ENCODE data around the gene GNG2.
A peak's percentile ranks its signal among the peaks of the same experiment; 100 is the strongest.

The GNG2 gene

DNA sequence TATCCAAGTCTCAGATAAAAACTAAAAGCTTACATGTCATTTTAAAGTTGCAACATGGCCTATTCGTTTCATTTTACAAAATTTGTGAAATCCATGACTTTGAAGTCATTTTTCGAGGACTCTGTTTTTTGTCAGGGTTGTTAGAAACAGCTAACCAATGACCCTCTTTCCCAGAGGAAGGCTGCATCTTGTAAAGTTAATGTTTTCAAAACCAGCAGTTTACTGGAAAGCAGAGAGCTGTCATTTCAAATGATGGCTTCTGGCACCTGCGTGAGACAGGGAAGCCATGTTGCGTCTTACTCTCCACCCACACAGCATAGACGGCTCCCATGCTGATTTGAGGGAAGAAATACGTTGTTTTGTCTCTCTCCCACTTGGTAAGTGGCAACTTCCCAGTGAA, 78.8 kb downstream of the GNG2 start:
- ATAC-seq (replicated peaks) (no peak), DNase-seq (no peak)
- peaks cover 42 to 73% of the 10 kb centered on the region in 2 donors for H3K4me1 Mint-ChIP-seq (ENCODE audit: low read depth in 2 of 2)
- H3K27ac Mint-ChIP-seq = peak overlapping the region in 1 of 2 donors; percentile 72
- peak overlapping the region in 1 of 2 donors; percentile 19 for H3K4me3 Mint-ChIP-seq
- no peaks in the 10 kb centered on the region for H3K27me3 Mint-ChIP-seq
- H3K9me3 Mint-ChIP-seq = no peaks in the 10 kb centered on the region
- peaks cover 30% of the 10 kb centered on the region for H3K36me3 Mint-ChIP-seq (ENCODE audit: insufficient read depth)

DNA sequence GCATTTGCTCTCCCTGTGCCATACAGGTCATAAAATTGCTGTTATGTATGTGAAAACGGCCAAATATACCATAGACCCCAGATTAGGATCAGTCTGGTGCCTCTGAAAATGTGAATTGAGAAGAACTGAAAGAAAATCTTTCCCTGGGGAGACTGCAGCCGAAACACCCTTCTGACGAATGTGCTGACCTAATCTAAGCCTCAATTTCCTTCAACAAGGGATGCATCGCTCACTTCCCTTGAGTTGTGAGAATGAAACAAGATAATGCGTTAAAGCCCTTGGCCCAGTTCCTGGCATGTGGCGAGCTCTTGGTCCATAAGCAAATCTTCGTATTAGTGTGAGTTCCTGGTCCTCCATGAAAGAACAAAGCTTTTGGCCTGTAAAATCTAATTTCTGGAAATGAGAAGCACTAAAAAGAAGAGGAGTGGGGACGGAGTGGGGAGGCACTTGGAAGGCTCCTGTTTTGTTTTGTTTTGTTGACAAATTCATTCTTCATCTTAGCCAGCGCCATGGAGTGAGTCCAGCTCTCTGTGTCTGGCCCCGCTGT, 79.4 kb downstream of the GNG2 start:
- Mint-ChIP-seq H3K4me3 (peak overlapping the region; percentile 19 to 46), H3K27me3 (no peaks in the 10 kb centered on the region), H3K36me3 (ENCODE audit: insufficient read depth) (peaks cover 24% of the 10 kb centered on the region), H3K27ac (peak overlapping the region; percentile 62 to 72), H3K4me1 (ENCODE audit: low read depth in 2 of 2) (peaks cover 37 to 68% of the 10 kb centered on the region in 2 donors), H3K9me3 (no peaks in the 10 kb centered on the region)
- DNase-seq = no peak
- no peak for ATAC-seq (replicated peaks)

DNA sequence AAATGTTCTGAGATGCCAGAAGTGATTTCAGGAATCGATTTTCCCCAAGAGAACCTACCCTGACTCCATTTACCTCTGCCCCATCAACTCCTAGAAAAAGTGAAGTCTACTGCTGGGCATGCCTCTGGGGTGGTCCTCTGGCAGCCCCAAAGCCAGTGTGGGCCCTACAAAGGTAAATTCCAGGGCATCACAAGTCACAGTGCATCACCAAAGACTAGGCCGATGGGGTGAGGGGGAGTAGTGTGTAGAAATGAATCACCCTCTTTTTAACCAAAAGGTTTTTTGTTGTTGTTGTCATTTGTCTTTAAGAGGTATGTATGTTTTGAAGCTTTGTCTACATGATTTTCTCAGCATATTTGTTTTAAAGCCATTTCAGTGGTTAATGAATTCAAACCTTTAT, 82.6 kb downstream of the GNG2 start:
- DNase-seq (no peak), ATAC-seq (replicated peaks) (peak; percentile 37)
- Mint-ChIP-seq H3K27me3 (no peaks in the 10 kb centered on the region), H3K36me3 (ENCODE audit: insufficient read depth) (peaks cover 28% of the 10 kb centered on the region), H3K27ac (peak overlapping the region; percentile 66 to 89), H3K4me3 (no peak overlapping the region), H3K9me3 (no peaks in the 10 kb centered on the region), H3K4me1 (ENCODE audit: low read depth in 2 of 2) (peaks cover 42 to 75% of the 10 kb centered on the region in 2 donors)

DNA sequence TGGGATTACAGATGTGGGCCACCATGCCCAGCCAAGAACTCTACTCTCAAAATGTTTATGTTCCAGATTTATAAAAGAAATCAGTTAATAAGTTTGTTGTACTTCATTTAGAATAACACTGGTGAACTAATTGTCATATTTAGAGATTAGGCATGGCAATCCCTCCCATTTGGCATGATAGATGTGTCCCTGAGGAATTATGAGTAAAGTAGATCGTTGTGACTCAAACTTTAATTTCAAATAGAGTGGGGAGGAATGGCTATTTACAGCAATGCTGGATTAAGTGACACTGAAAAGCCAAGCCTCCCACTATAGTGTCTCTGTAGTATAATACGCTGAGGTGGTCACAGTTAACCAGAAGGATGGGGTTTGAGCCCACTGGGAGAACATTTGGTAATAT, 89.6 kb downstream of the GNG2 start:
- DNase-seq (no peak), ATAC-seq (replicated peaks) (no peak)
- peak overlapping the region; percentile 4 to 73 for H3K27ac Mint-ChIP-seq
- H3K4me3 Mint-ChIP-seq = no peak overlapping the region
- peaks cover 58% of the 10 kb centered on the region for H3K36me3 Mint-ChIP-seq (ENCODE audit: insufficient read depth)
- peaks cover 35 to 81% of the 10 kb centered on the region in 2 donors for H3K4me1 Mint-ChIP-seq (ENCODE audit: low read depth in 2 of 2)
- no peaks in the 10 kb centered on the region for H3K27me3 Mint-ChIP-seq
- no peaks in the 10 kb centered on the region for H3K9me3 Mint-ChIP-seq

GRCh38 chr14:51951656-51952055, 91.2 kb downstream of the GNG2 start:
- no peaks in the 10 kb centered on the region for H3K9me3 Mint-ChIP-seq
- no peak for ATAC-seq (replicated peaks)
- no peak overlapping the region for H3K4me3 Mint-ChIP-seq
- H3K4me1 Mint-ChIP-seq (ENCODE audit: low read depth in 2 of 2) = peaks cover 31 to 74% of the 10 kb centered on the region in 2 donors
- peaks cover 55% of the 10 kb centered on the region for H3K36me3 Mint-ChIP-seq (ENCODE audit: insufficient read depth)
- H3K27ac Mint-ChIP-seq = peak overlapping the region; percentile 33 to 54
- no peak for DNase-seq
- H3K27me3 Mint-ChIP-seq = no peaks in the 10 kb centered on the region

- DNase-seq (no peak), ATAC-seq (replicated peaks) (no peak)
- Mint-ChIP-seq H3K4me3 (no peak overlapping the region), H3K27ac (peak overlapping the region; percentile 33 to 79), H3K4me1 (ENCODE audit: low read depth in 2 of 2) (peaks cover 35 to 79% of the 10 kb centered on the region in 2 donors), H3K9me3 (peaks cover 0 to 8% of the 10 kb centered on the region in 2 donors), H3K27me3 (no peaks in the 10 kb centered on the region), H3K36me3 (ENCODE audit: insufficient read depth) (peaks cover 65% of the 10 kb centered on the region)
Measured at GRCh38 chr14:51954031-51954430, 93.6 kb downstream of the GNG2 start.

- Mint-ChIP-seq H3K4me1 (ENCODE audit: low read depth in 2 of 2) (peaks cover 36 to 82% of the 10 kb centered on the region in 2 donors), H3K27me3 (no peaks in the 10 kb centered on the region), H3K4me3 (no peak overlapping the region), H3K36me3 (ENCODE audit: insufficient read depth) (peaks cover 67% of the 10 kb centered on the region), H3K27ac (peak overlapping the region; percentile 33 to 79), H3K9me3 (peaks cover under 1 to 13% of the 10 kb centered on the region in 2 donors)
- ATAC-seq (replicated peaks) (no peak), DNase-seq (no peak)
Measured at GRCh38 chr14:51954657-51955056, 94.2 kb downstream of the GNG2 start.

GRCh38 chr14:51957950-51958349, 97.5 kb downstream of the GNG2 start:
- H3K4me1 Mint-ChIP-seq (ENCODE audit: low read depth in 2 of 2) = peaks cover 41 to 84% of the 10 kb centered on the region in 2 donors
- H3K9me3 Mint-ChIP-seq = peaks cover 2 to 20% of the 10 kb centered on the region in 2 donors
- H3K36me3 Mint-ChIP-seq (ENCODE audit: insufficient read depth) = peaks cover 52% of the 10 kb centered on the region
- DNase-seq (no peak), ATAC-seq (replicated peaks) (no peak)
- H3K4me3 Mint-ChIP-seq = no peak overlapping the region
- no peaks in the 10 kb centered on the region for H3K27me3 Mint-ChIP-seq
- H3K27ac Mint-ChIP-seq = peak overlapping the region in 1 of 2 donors; percentile 67

GRCh38 chr14:51959928-51960327, 99.5 kb downstream of the GNG2 start:
- no peak overlapping the region for H3K4me3 Mint-ChIP-seq
- peaks cover 39% of the 10 kb centered on the region for H3K36me3 Mint-ChIP-seq (ENCODE audit: insufficient read depth)
- no peak for ATAC-seq (replicated peaks)
- DNase-seq = no peak
- H3K27ac Mint-ChIP-seq = peak overlapping the region in 1 of 2 donors; percentile 67
- H3K4me1 Mint-ChIP-seq (ENCODE audit: low read depth in 2 of 2) = peaks cover 39 to 76% of the 10 kb centered on the region in 2 donors
- no peaks in the 10 kb centered on the region for H3K27me3 Mint-ChIP-seq
- peaks cover 2 to 20% of the 10 kb centered on the region in 2 donors for H3K9me3 Mint-ChIP-seq

DNA sequence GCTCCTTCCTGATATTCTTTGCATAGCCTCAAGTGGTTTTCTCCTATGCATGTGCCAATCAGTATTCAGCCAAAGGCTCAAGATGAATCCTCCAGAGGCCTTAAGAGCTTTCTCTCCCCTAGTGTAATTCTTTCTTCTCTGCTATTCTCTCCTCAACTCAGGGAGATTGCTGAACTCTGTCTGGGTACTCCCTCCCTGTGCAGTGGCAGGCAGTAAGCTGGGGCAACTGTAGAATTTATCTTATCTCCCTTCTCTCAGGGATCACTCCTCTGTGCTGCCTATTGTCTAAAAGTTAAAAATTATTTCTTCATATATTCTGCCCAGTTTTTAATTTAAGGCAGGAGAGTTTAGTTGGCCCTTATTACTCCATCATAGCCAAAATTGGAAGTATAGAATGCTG, 100.5 kb downstream of the GNG2 start:
- no peak for DNase-seq
- Mint-ChIP-seq H3K36me3 (ENCODE audit: insufficient read depth) (peaks cover 42% of the 10 kb centered on the region), H3K4me3 (no peak overlapping the region), H3K4me1 (ENCODE audit: low read depth in 2 of 2) (peaks cover 36 to 74% of the 10 kb centered on the region in 2 donors), H3K27ac (peak overlapping the region; percentile 47 to 67), H3K27me3 (no peaks in the 10 kb centered on the region), H3K9me3 (peaks cover 2 to 20% of the 10 kb centered on the region in 2 donors)
- no peak for ATAC-seq (replicated peaks)

DNA sequence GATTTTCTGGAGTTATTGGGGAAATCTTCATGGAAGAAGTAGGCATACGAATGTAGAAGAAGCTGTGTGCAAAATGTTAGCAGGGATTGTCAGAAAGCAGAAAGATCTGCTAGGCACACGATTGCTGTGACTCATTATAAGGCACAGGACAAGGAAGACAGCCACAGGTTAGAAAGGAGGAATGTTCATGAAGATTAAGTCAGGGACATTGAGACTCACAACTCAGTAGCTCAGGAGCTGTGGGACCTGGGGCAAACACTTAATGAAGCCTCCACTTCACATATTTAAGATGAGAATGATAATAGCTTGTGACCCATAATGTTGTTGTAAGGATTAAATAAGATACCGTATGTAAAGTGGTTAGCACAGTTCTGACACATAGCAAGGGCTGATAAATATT, 102.3 kb downstream of the GNG2 start:
- no peak for ATAC-seq (replicated peaks)
- H3K4me1 Mint-ChIP-seq (ENCODE audit: low read depth in 2 of 2) = peaks cover 34 to 61% of the 10 kb centered on the region in 2 donors
- H3K36me3 Mint-ChIP-seq (ENCODE audit: insufficient read depth) = peaks cover 53% of the 10 kb centered on the region
- no peak for DNase-seq
- H3K4me3 Mint-ChIP-seq = no peak overlapping the region
- peaks cover 2 to 20% of the 10 kb centered on the region in 2 donors for H3K9me3 Mint-ChIP-seq
- H3K27ac Mint-ChIP-seq = peak overlapping the region; percentile 2 to 67
- no peaks in the 10 kb centered on the region for H3K27me3 Mint-ChIP-seq

- ATAC-seq (replicated peaks) (no peak), DNase-seq (no peak)
- Mint-ChIP-seq H3K4me3 (no peak overlapping the region), H3K36me3 (ENCODE audit: insufficient read depth) (peaks cover 55% of the 10 kb centered on the region), H3K9me3 (peaks cover 2 to 20% of the 10 kb centered on the region in 2 donors), H3K27ac (peak overlapping the region; percentile 2 to 67), H3K27me3 (no peaks in the 10 kb centered on the region), H3K4me1 (ENCODE audit: low read depth in 2 of 2) (peaks cover 34 to 60% of the 10 kb centered on the region in 2 donors)
Measured at GRCh38 chr14:51963286-51963685, 102.9 kb downstream of the GNG2 start.

- Mint-ChIP-seq H3K27me3 (no peaks in the 10 kb centered on the region), H3K27ac (peak overlapping the region; percentile 60 to 76), H3K4me1 (ENCODE audit: low read depth in 2 of 2) (peaks cover 8 to 37% of the 10 kb centered on the region in 2 donors), H3K36me3 (ENCODE audit: insufficient read depth) (peaks cover 42% of the 10 kb centered on the region), H3K9me3 (no peaks in the 10 kb centered on the region), H3K4me3 (no peak overlapping the region)
- ATAC-seq (replicated peaks) (no peak), DNase-seq (no peak)
Measured at GRCh38 chr14:51967521-51967920, 107.1 kb downstream of the GNG2 start.

GRCh38 chr14:51969852-51970540, 109.6 kb downstream of the GNG2 start:
- Mint-ChIP-seq H3K27me3 (no peaks in the 10 kb centered on the region), H3K9me3 (no peaks in the 10 kb centered on the region), H3K36me3 (ENCODE audit: insufficient read depth) (peaks cover 37% of the 10 kb centered on the region), H3K27ac (peak overlapping the region; percentile 73 to 74), H3K4me1 (ENCODE audit: low read depth in 2 of 2) (peaks cover 3 to 27% of the 10 kb centered on the region in 2 donors), H3K4me3 (no peak overlapping the region)
- DNase-seq = no peak
- ATAC-seq (replicated peaks) = no peak
